GM18870 (cell line): ENCODE results near the gene MARK4.
"Not testable (repeated sequence)": the region's sequence is repeated elsewhere in the genome, so short reads cannot be mapped to it uniquely, and the experiment has no call there.

Experiments
- ATAC-seq: cut with Tn5 transposase; IDR thresholded peaks from one replicate; pipeline ENCODE4 v1.9.1; 2021; ENCODE audit warnings: moderate library complexity; ENCODE audit not compliant: unreplicated experiment

Gene MARK4

GRCh38 chr19:45304141-45304926 is 53.3 kb downstream of the MARK4 start:
- ATAC-seq: no peak

- no peak for ATAC-seq
These were observed 53.9 kb downstream of the MARK4 start for GRCh38 chr19:45305007-45305406.

- no peak for ATAC-seq
These were observed 54.4 kb downstream of the MARK4 start for GRCh38 chr19:45305421-45305820.

- ATAC-seq: no peak
These were observed 55.0 kb downstream of the MARK4 start for GRCh38 chr19:45306040-45306439.

GRCh38 chr19:45306518-45307027 is 55.5 kb downstream of the MARK4 start:
- no peak for ATAC-seq

DNA sequence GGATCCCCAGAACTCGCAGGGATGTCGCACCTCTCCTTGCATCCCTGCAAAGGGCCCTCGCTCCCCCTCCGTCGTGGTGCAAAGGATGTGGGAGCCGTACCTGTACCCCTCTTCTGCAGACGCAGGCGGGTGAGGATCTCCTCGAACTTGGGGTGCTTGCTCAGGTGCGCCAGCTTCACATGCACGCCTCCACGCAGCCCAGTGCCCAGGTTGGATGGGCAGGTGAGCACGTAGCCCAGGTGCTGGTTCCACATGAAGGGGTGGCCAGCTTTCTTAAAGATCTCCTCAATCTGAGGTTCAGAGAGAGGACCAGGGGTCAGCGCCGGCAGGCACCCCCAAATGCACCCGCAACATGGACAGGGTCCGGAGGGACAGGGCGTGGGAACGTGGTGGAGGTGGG is 56.3 kb downstream of the MARK4 start:
- no peak for ATAC-seq

- not testable (repeated sequence) for ATAC-seq
These were observed 58.3 kb downstream of the MARK4 start for GRCh38 chr19:45309322-45309721.

- ATAC-seq: no peak
These were observed 60.5 kb downstream of the MARK4 start for GRCh38 chr19:45311621-45312020.

DNA sequence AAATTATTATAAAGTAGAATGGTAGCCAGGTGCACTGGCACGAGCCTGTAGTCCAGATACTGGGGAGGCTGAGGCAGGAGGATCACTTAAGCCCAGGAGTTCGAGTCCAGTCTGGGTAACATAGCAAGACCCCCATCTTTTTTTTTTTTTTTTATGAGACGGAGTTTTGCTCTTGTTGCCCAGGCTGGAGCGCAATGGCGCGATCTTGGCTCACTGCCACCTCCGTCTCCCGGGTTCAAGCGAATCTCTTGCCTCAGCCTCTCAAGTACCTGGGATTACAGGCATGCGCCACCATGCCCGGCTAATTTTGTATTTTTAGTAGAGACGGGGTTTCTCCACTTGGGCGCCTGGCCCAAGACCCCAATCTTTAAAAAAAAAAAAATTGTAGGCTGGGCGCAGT is 61.2 kb downstream of the MARK4 start:
- not testable (repeated sequence) for ATAC-seq

GRCh38 chr19:45314708-45315245 is 63.7 kb downstream of the MARK4 start:
- ATAC-seq: no peak

GRCh38 chr19:45315304-45315703 is 64.2 kb downstream of the MARK4 start:
- ATAC-seq: no peak

GRCh38 chr19:45320997-45321775 is 70.1 kb downstream of the MARK4 start:
- ATAC-seq: no peak

- ATAC-seq: no peak
These were observed 70.8 kb downstream of the MARK4 start for GRCh38 chr19:45321848-45322247.

DNA sequence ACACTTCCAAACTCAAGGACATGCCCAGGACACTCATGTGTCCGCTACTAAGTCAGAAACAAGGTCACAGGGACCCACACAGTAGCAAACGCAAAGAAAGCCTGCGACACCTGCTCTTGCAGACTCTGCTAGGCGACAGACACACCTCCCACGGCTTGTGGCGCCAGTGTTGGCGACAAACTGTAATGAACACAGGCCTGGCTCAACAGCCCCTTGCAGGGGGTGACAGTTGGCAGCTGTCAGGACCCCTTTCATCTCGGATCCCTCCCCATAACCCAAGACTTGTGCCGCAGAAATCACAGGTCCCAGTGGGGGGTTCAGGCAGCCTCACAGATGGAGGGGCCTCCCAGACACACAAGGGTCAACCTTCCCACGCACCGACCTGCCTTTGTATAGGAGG is 71.2 kb downstream of the MARK4 start:
- ATAC-seq: no peak

- no peak for ATAC-seq
These were observed 71.7 kb downstream of the MARK4 start, which contains the start of gene CKM for GRCh38 chr19:45322744-45323281. Gene CKM (minus strand): TSS chr19:45322875. CDS start chr19:45319713, 3,162 bp downstream.

DNA sequence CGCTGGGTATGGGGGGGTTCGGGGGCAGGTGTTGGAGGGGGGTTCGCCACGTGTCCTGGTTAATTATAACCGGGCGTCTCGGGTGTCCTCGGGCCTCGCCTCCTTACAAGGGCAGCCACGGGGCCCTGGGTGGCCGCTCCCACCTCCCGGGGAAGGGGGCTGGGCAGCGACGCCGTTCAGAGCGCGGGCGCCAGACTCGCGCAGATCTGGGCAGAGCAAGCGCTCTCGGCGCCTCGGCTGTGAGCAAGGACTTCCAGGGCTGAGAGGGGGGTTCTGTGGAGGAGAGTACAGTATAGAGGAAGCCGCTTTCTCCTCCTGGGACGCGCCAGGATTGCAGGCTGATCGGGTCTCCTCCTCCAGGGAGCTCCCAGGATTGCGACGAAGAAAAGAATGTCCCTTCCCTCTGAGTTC is 72.6 kb downstream of the MARK4 start:
- ATAC-seq: no peak

GRCh38 chr19:45324349-45324907 is 73.4 kb downstream of the MARK4 start:
- no peak for ATAC-seq

DNA sequence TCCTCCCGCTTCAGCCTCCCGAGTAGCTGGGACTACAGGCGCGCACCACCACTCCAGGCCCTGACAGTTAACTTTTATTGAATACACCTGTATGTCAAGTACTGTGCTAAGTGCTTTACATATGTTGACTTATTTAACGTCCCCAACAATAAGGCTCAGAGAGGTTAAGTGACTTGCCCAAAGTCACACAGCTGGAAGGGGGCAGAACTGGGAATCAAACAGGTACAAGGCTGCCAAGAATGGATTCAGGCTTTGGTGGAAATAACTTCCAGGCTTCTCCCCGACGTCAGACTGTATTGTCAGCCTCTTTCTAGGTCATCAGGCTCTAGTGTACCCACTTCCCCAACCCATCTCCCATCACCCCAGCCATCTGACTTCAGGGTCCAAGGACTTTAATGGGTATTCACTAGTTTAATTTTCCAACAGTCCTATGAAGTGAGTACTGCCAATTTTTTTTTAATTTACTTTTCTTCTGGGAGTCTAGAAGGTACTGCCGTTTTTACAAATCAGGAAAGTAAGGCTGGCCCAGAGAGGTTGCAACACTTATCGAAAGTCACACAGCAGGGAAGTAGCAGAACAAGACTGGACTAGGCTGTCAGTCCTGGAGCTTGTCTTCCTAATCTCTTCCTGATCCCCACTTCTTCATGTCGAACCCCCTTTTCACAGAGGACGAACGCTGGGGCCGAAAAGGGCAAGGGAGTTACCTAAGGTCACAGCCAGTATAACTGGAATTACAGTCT is 76.5 kb downstream of the MARK4 start:
- no peak for ATAC-seq

- ATAC-seq: no peak
These were observed 80.3 kb downstream of the MARK4 start for GRCh38 chr19:45331411-45331810.

- no peak for ATAC-seq
These were observed 82.7 kb downstream of the MARK4 start for GRCh38 chr19:45333609-45334303.
